Lower leg skin (tissue), 3 donors: ENCODE measurements around the gene TLNRD1.

Experiments used
- CTCF ChIP-seq, 3 donors: fragments of 450-650 bp; IDR thresholded peaks; one replicate each; pipeline ENCODE4 v1.5.1; 2016; ENCODE audit warnings: antibody characterized with exemption in 3 of 3, mild to moderate bottlenecking in 3 of 3, moderate library complexity in 2 of 3
- POLR2A ChIP-seq, 2 donors: fragments of 450-650 bp; IDR thresholded peaks; one replicate each; pipeline ENCODE4 v1.6.1; 2016 to 2017; ENCODE audit warnings: antibody characterized with exemption in 2 of 2, mild to moderate bottlenecking in 1 of 2, moderate library complexity in 1 of 2

GRCh38 chr15:81053621-81054020 lies 52.9 kb downstream of the TLNRD1 start:
- no peak for TF ChIP-seq CTCF (IDR thresholded peaks at IDR 0.05)
- TF ChIP-seq POLR2A (IDR thresholded peaks at IDR 0.05) = no peak
